K562 (cell line): ENCODE results near the gene UPF2. TPM values are rescaled to one million over a fixed set of nuclear protein-coding genes. Genes with fewer than 3 reads are reported as not detected.
A peak's percentile ranks its signal among the peaks of the same experiment; 100 is the strongest.

Experiments
- ATAC-seq: fragments of 200-7000 bp; cut with Tn5 transposase; 3 replicates; pipeline ENCODE4 v1.9.1; 2020; ENCODE audit warnings: moderate library complexity
- BruUV-seq: library from RNA; stranded (reverse); fragments of 400-500 nt; replicated peaks from 2 replicates; lab custom pipeline; 2021; lab: Mats Ljungman, UMichigan
- CTCF ChIA-PET: fragments of 300-600 bp; formaldehyde crosslinking; extraction: SDS; loops from one replicate; lab custom pipeline; 2021; ENCODE audit warnings: low intra/inter-chr PET ratio; lab: Yijun Ruan, JAX
- POLR2A ChIA-PET: fragments of 300-600, 350-650 bp; sonication (Branson Sonifier 250); formaldehyde crosslinking; extraction: SDS; loops from one replicate; lab custom pipeline; 2021; ENCODE audit warnings: antibody characterized with exemption, inconsistent platforms; lab: Yijun Ruan, JAX
- DNase-seq, 4 experiments: peaks; one replicate each; pipeline versions ENCODE4 v3.0.0 to v3.0.0-alpha.2; 2011 to 2018; ENCODE audit warnings: low spot score in 3 of 4, mixed read lengths in 3 of 4; ENCODE audit errors: extremely low read depth in 1 of 4
- FAIRE-seq: peaks from 2 replicates; lab custom pipeline; 2011; peaks lifted over from hg19 to GRCh38; lab: Jason Lieb, UNC
- H2AFZ ChIP-seq: 2 replicates; pipeline ENCODE4 v1.6.0; 2011; ENCODE audit warnings: low read depth, low read length, control low read depth, inconsistent platforms
- H3K27ac ChIP-seq: fragments of 200-600 bp; 3 replicates; pipeline ENCODE4 v1.8.0; 2011; ENCODE audit warnings: low read depth, mild to moderate bottlenecking, control low read depth, inconsistent platforms, low read length, moderate library complexity, mixed read lengths; ENCODE audit errors: extremely low read depth
- H3K27me3 ChIP-seq, 2 experiments: fragments of 300-600 bp in 1 of 2; 2 replicates in 1 of 2; 3 replicates in 1 of 2; pipeline versions ENCODE4 v1.6.0 to v1.8.0; 2011; ENCODE audit warnings: inconsistent platforms in 2 of 2, low read length in 2 of 2, mild to moderate bottlenecking in 1 of 2, mixed read lengths in 1 of 2, moderate library complexity in 1 of 2; ENCODE audit not compliant: control insufficient read depth in 2 of 2, insufficient read depth in 2 of 2
- H3K36me3 ChIP-seq: fragments of 300-600 bp; 3 replicates; pipeline ENCODE4 v1.8.0; 2011; ENCODE audit warnings: mild to moderate bottlenecking, low read length, inconsistent platforms; ENCODE audit not compliant: control insufficient read depth, insufficient read depth
- H3K4me1 ChIP-seq, 2 experiments: fragments of 200-600 bp in 1 of 2; replicated peaks in 1 of 2; 2 replicates in 1 of 2; 3 replicates in 1 of 2; pipeline versions ENCODE4 v1.5.1 to v1.8.0; 2011; ENCODE audit warnings: inconsistent platforms in 2 of 2, low read length in 2 of 2, mild to moderate bottlenecking in 1 of 2, mixed read lengths in 1 of 2, moderate library complexity in 1 of 2; ENCODE audit not compliant: control insufficient read depth in 2 of 2, insufficient read depth in 2 of 2
- H3K4me2 ChIP-seq: 2 replicates; pipeline ENCODE4 v1.6.1; 2011; ENCODE audit warnings: low read length, control low read depth, inconsistent platforms, mixed read lengths; ENCODE audit not compliant: insufficient read depth
- H3K4me3 ChIP-seq: fragments of 200-600 bp; sonication (generic), shearing (Covaris generic); 2 replicates; pipeline ENCODE4 v1.5.1; 2016; ENCODE audit warnings: control low read depth, inconsistent platforms
- H3K79me2 ChIP-seq: fragments of 200-600 bp; 3 replicates; pipeline ENCODE4 v1.8.0; 2011; ENCODE audit warnings: low read length, inconsistent platforms; ENCODE audit not compliant: control insufficient read depth, insufficient read depth
- H3K9ac ChIP-seq, 2 experiments: 2 replicates each; pipeline versions ENCODE4 v1.6.0 to v1.6.1; 2011; ENCODE audit warnings: low read depth in 2 of 2, low read length in 2 of 2, control low read depth in 1 of 2, inconsistent platforms in 1 of 2, mild to moderate bottlenecking in 1 of 2, mixed read lengths in 1 of 2; ENCODE audit not compliant: insufficient read depth in 1 of 2
- H3K9me1 ChIP-seq: one replicate; pipeline ENCODE4 v1.6.0; 2011; ENCODE audit warnings: inconsistent platforms, mild to moderate bottlenecking, low read length, moderate library complexity; ENCODE audit not compliant: control insufficient read depth, insufficient read depth
- H3K9me3 ChIP-seq: replicated peaks from 2 replicates; pipeline ENCODE4 v1.5.1; 2011; ENCODE audit warnings: low read depth, low read length, inconsistent platforms; ENCODE audit not compliant: control insufficient read depth, insufficient read depth
- H4K20me1 ChIP-seq: replicated peaks from 2 replicates; pipeline ENCODE4 v1.6.1; 2011; ENCODE audit warnings: low read length, inconsistent platforms, mixed read lengths; ENCODE audit not compliant: control insufficient read depth, insufficient read depth
- CHAMP1 ChIP-seq: fragments of 450-650 bp; IDR thresholded peaks from 2 replicates; pipeline ENCODE4 v1.6.1; 2016; ENCODE audit warnings: mild to moderate bottlenecking
- HDAC1 ChIP-seq, 2 experiments: fragments of 450-650 bp; IDR thresholded peaks; 2 replicates each; pipeline ENCODE4 v1.6.1; 2016 to 2017; ENCODE audit warnings: inconsistent platforms in 1 of 2, mild to moderate bottlenecking in 1 of 2, moderate library complexity in 1 of 2
- MED1 ChIP-seq: sonication (generic); formaldehyde crosslinking; IDR thresholded peaks from 2 replicates; pipeline ENCODE4 v1.8.1; 2023; ENCODE audit warnings: missing genetic modification reagents, borderline replicate concordance
- NCOA2 ChIP-seq, 2 experiments: fragments of 450-650 bp; IDR thresholded peaks; 2 replicates each; pipeline ENCODE4 v1.6.1; 2018; ENCODE audit warnings: mild to moderate bottlenecking in 2 of 2, moderate library complexity in 1 of 2; ENCODE audit not compliant: partially characterized antibody in 2 of 2
- RERE ChIP-seq: sonication (generic); formaldehyde crosslinking; IDR thresholded peaks from 2 replicates; pipeline ENCODE4 v1.8.0; 2023; ENCODE audit warnings: missing genetic modification reagents, mild to moderate bottlenecking, borderline replicate concordance
- TCF3 ChIP-seq: sonication (generic); formaldehyde crosslinking; IDR thresholded peaks from 2 replicates; pipeline ENCODE4 v1.4.0; 2020; ENCODE audit warnings: mild to moderate bottlenecking, missing genetic modification reagents
- ZBTB11 ChIP-seq, 3 experiments: fragments of 200-800 bp in 1 of 3; fragments of 250-450 bp in 1 of 3; fragments of 450-650 bp in 1 of 3; sonication (Bioruptor Pico) in 1 of 3; sonication (Bioruptor generic) in 1 of 3; formaldehyde crosslinking in 1 of 3; IDR thresholded peaks; 2 replicates each; pipeline versions ENCODE4 v1.6.1 to v1.8.0; 2016 to 2022; ENCODE audit warnings: mild to moderate bottlenecking in 2 of 3, missing genetic modification characterization in 2 of 3, missing compliant biosample characterization in 1 of 3, moderate library complexity in 1 of 3
- ZNF134 ChIP-seq: fragments of 250-450 bp; sonication (Bioruptor Pico); conservative IDR thresholded peaks from 2 replicates; pipeline ENCODE4 v1.4.0; 2020
- WGBS: fragments of 100-300 bp; shearing (Covaris generic); methylation state at CpG from one replicate; pipeline ENCODE4 v1.1.6; 2016; ENCODE audit warnings: low coverage, mixed read lengths; ENCODE audit not compliant: insufficient coverage; ENCODE audit errors: missing lambda C conversion rate; 5-methylcytosine and 5-hydroxymethylcytosine counted together
- in situ Hi-C: fragments of 300-500 bp; cut with MboI; formaldehyde crosslinking; loops from 4 replicates; pipeline ENCODE4 v1.15.0; 2018; ENCODE audit warnings: inconsistent platforms, mixed read lengths
- intact Hi-C: fragments of 100-400 bp; cut with micrococcal nuclease; formaldehyde crosslinking; loops from 2 replicates; pipeline ENCODE4 v1.14.2; 2022
- polyA plus RNA-seq, 8 experiments: library from polyadenylated mRNA; depleted of rRNA in 4 of 8; stranded (reverse) in 5 of 8; unstranded in 3 of 8; fragments of >200 nt; fragmentation: Nextera tagmentation in 2 of 8; fragmentation: Illumina TruSeq in 1 of 8; extraction: Ambion mirVana in 2 of 8; extraction: Trizol in 1 of 8; gene quantifications; 2 replicates each; pipeline versions ENCODE4 v1.2.1 to v1.2.3, GENCODE V29; 2011 to 2014; ENCODE audit warnings: inconsistent platforms in 1 of 8, missing spikeins in 1 of 8
- total RNA-seq, 7 experiments: library from RNA; depleted of rRNA in 6 of 7; stranded (reverse); fragments of >200 nt in 6 of 7; fragmentation: Illumina TruSeq in 2 of 7; extraction: Trizol in 2 of 7; gene quantifications; 2 replicates each; pipeline versions ENCODE4 v1.2.1 to v1.2.3, GENCODE V29; 2011 to 2021; ENCODE audit warnings: low replicate concordance in 1 of 7

Gene UPF2
- total and polyA plus RNA-seq, 9 of the 15 experiments (the other 6 are each of a cell fraction or from before 2014, with no cell fraction given): 13.9 to 37.7 (median 23.7) TPM

DNA sequence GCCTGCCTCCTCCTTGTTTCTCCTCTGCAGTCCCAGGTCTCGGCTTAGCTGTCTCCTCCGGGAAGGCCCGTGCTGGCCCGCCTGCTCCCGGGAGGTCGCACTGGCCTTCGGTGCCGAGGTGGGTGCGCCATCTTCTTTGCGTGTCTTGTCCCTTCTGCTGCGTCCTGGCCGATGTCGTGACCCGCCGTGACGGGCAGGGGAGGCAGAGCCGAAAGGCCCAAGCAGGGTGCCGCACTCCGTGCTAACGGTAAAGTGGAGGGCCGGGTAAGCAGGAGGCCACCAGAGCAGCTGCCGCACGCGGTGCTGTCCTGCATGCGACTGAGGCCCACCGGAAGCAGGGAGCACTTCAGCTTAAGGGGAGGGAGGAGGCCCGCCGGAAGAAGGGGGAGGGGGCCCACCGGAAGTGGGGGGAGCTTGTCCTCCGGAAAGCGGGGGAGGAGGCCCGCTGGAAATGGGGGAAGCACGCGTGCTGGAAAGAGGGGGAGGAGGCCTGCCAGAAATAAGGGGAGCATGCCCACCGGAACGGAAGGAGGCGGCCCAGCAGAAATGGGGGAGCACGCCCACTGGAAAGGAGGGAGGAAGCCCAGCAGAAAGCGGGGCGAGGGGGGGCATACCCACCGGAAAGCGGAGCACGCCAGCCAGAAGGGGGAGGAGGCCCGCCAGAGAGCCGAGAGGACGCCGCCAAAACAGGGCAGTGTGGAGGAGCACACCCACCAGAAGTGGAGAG is 148.1 kb downstream of the UPF2 start:
- Histone ChIP-seq H3K9me3 (no peaks in the 10 kb centered on the region), H3K9me1 (no peaks in the 10 kb centered on the region), H3K27ac (peak overlapping the region; percentile 91), H3K36me3 (peaks cover 31% of the 10 kb centered on the region), H3K79me2 (peaks cover 92% of the 10 kb centered on the region), H3K4me1 (peaks cover 9 to 30% of the 10 kb centered on the region in 2 experiments), H3K27me3 (no peaks in the 10 kb centered on the region), H2AFZ (0 out of 2 replicates have a peak overlapping the region, but pooled peaks have one; percentile 19), H3K9ac (peak overlapping the region; percentile 92 to 95), H3K4me2 (peak overlapping the region; percentile 83), H4K20me1 (peaks cover 26% of the 10 kb centered on the region), H3K4me3 (peak overlapping the region; percentile 47)
- intact Hi-C loops: loop anchor here (10.0 kb wide), 2 partner anchors 150 to 280 kb away; partner anchors contain the start of genes UPF2 and USP6NL
- no TSS peak for BruUV-seq
- in situ Hi-C loops: no loop called here
- ATAC-seq: peak; percentile 27
- POLR2A ChIA-PET: interaction anchor here (0.6 to 1.8 kb wide), 6 partner anchors 9 to 74 kb away, joined by 3 to 9 read pairs (median 4); no protein-coding TSS in a partner anchor
- DNase-seq: peak; percentile 65 to 89 (median 74)
- WGBS: 44% methylated on average over 32 of the region's 47 CpGs
- peak; percentile 55 for FAIRE-seq
- CTCF ChIA-PET: no interaction called here
- no peak for TF ChIP-seq CHAMP1
- no peak for TF ChIP-seq RERE (CRISPR knock-in tag)
- peak in 2 of 3 experiments; percentile 19 to 66; a peak in 3 of 6 replicates for TF ChIP-seq ZBTB11 (CRISPR knock-in tag; IDR thresholded peaks at IDR 0.05)
- peak; percentile 81 for TF ChIP-seq ZNF134 (CRISPR knock-in tag)
- no peak for TF ChIP-seq MED1 (CRISPR knock-in tag)
- TF ChIP-seq TCF3 (CRISPR knock-in tag): 0 out of 2 replicates have a peak, but pooled peaks have one; percentile 8
- peak in 1 of 2 experiments; percentile 16; a peak in 1 of 4 replicates for TF ChIP-seq HDAC1 (IDR thresholded peaks at IDR 0.05)
- TF ChIP-seq NCOA2 (IDR thresholded peaks at IDR 0.05; ENCODE audit: partially characterized antibody in 2 of 2): no peak
